Prostate gland (tissue), 2 donors: ENCODE results near the gene MVB12B.

Source experiments
- POLR2A ChIP-seq: fragments of 450-650 bp; IDR thresholded peaks from one replicate; pipeline ENCODE4 v1.6.1; 2016; ENCODE audit warnings: antibody characterized with exemption, mild to moderate bottlenecking
- POLR2AphosphoS5 ChIP-seq: sonication (generic); formaldehyde crosslinking; IDR thresholded peaks from one replicate; pipeline ENCODE4 v1.6.1; 2017; ENCODE audit warnings: antibody characterized with exemption
- TF ChIP-seq, protein P1 (sequence below), 4 experiments: fragments of 200-600 bp in 2 of 4; fragments of 450-650 bp in 2 of 4; sonication (generic) in 2 of 4; IDR thresholded peaks; 1 replicate in 3 of 4; 2 replicates in 1 of 4; pipeline ENCODE4 v1.5.1; 2016 to 2019; ENCODE audit warnings: antibody characterized with exemption in 4 of 4, mild to moderate bottlenecking in 2 of 4, moderate library complexity in 2 of 4

DNA sequence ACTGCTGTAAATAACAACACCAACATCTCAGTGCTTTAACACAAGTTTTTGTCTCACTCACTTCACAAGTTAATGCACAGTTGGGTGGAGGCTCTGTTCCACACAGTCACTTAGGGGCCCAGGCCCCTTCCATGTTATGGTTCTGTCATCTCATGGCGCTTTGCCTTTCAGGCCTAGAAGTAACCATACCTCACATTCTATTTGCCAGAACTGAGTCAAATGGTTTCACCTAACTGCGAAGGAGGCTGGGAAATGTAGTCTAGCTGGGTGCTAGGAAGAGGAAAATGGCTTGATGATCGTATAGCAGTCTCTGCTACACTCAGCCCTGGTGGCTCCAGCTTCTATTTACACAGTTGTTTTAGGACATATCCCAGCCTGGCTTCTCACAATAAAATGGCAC lies 23.1 kb upstream of the MVB12B start:
- TF ChIP-seq POLR2A (no peak), POLR2AphosphoS5 (no peak)
- TF ChIP-seq, protein P1, sequence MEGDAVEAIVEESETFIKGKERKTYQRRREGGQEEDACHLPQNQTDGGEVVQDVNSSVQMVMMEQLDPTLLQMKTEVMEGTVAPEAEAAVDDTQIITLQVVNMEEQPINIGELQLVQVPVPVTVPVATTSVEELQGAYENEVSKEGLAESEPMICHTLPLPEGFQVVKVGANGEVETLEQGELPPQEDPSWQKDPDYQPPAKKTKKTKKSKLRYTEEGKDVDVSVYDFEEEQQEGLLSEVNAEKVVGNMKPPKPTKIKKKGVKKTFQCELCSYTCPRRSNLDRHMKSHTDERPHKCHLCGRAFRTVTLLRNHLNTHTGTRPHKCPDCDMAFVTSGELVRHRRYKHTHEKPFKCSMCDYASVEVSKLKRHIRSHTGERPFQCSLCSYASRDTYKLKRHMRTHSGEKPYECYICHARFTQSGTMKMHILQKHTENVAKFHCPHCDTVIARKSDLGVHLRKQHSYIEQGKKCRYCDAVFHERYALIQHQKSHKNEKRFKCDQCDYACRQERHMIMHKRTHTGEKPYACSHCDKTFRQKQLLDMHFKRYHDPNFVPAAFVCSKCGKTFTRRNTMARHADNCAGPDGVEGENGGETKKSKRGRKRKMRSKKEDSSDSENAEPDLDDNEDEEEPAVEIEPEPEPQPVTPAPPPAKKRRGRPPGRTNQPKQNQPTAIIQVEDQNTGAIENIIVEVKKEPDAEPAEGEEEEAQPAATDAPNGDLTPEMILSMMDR (IDR thresholded peaks at IDR 0.05): no peak
